ENCODE measurements around the gene TCEA2. TPM values are rescaled to one million over a fixed set of nuclear protein-coding genes. Genes with fewer than 3 reads are reported as not detected.

Gene TCEA2
- polyA plus RNA-seq = 10 to 100 TPM; 18.9 to 26.6 (median 24.1) TPM

GRCh38 chr20:64062596-64063388 lies at the start of gene TCEA2:
Gene TCEA2 (plus strand): TSS chr20:64063198. CDS start chr20:64063313, 115 bp downstream.
- Mint-ChIP-seq H3K4me3 (peak within 1 kb of the TSS; percentile 76 to 80 (median 79)), H3K9me3 (no peaks in the 10 kb centered on the region), H3K4me1 (peaks cover 31 to 49% of the 10 kb centered on the region in 2 donors), H3K27me3 (ENCODE audit: low read depth in 3 of 3) (peaks cover 1 to 5% (median 4%) of the 10 kb centered on the region in 3 donors), H3K27ac (peak within 1 kb of the TSS in 5 of 6 donors; percentile 40 to 84 (median 62)), H3K36me3 (no peaks in the 10 kb centered on the region)
- peak; percentile 83 to 86 (median 84) for DNase-seq

- Mint-ChIP-seq H3K9me3 (no peaks in the 10 kb centered on the region), H3K27me3 (ENCODE audit: low read depth in 3 of 3) (peaks cover 0 to 4% (median 0%) of the 10 kb centered on the region in 3 donors), H3K4me1 (peaks cover 33 to 34% of the 10 kb centered on the region in 2 donors), H3K4me3 (no peak overlapping the region), H3K36me3 (peaks cover 14 to 33% (median 18%) of the 10 kb centered on the region in 3 donors), H3K27ac (peak overlapping the region in 3 of 6 donors; percentile 6 to 44 (median 23))
- DNase-seq = no peak
Observed at GRCh38 chr20:64015635-64016034, 47.4 kb upstream of the TCEA2 start.

- DNase-seq = no peak
- H3K4me3 Mint-ChIP-seq = no peak overlapping the region
- peaks cover 19 to 38% (median 20%) of the 10 kb centered on the region in 3 donors for H3K36me3 Mint-ChIP-seq
- H3K27ac Mint-ChIP-seq = peak overlapping the region in 1 of 6 donors; percentile 17
- peaks cover 0 to 3% of the 10 kb centered on the region in 2 donors for H3K4me1 Mint-ChIP-seq
- H3K27me3 Mint-ChIP-seq (ENCODE audit: low read depth in 3 of 3) = peaks cover 0 to 2% (median 1%) of the 10 kb centered on the region in 3 donors
- no peaks in the 10 kb centered on the region for H3K9me3 Mint-ChIP-seq
Observed at GRCh38 chr20:64021124-64021975, 41.6 kb upstream of the TCEA2 start.

- Mint-ChIP-seq H3K9me3 (no peaks in the 10 kb centered on the region), H3K4me3 (no peak overlapping the region), H3K36me3 (peaks cover 14 to 38% (median 16%) of the 10 kb centered on the region in 3 donors), H3K27me3 (ENCODE audit: low read depth in 3 of 3) (peaks cover 0 to 2% (median 1%) of the 10 kb centered on the region in 3 donors), H3K4me1 (peaks cover 0 to 2% of the 10 kb centered on the region in 2 donors), H3K27ac (no peak overlapping the region)
- no peak for DNase-seq
Observed at GRCh38 chr20:64022671-64023360, 40.2 kb upstream of the TCEA2 start.

- peaks cover 0 to 2% of the 10 kb centered on the region in 2 donors for H3K4me1 Mint-ChIP-seq
Observed at GRCh38 chr20:64023361-64024140, 39.4 kb upstream of the TCEA2 start.

GRCh38 chr20:64024141-64024990 lies 38.6 kb upstream of the TCEA2 start:
- Mint-ChIP-seq H3K4me1 (peaks cover 0 to 2% of the 10 kb centered on the region in 2 donors), H3K27ac (peak overlapping the region in 1 of 6 donors; percentile 40), H3K36me3 (peaks cover 8 to 33% (median 10%) of the 10 kb centered on the region in 3 donors)

More at GRCh38 chr20:64023361-64024140, 39.4 kb upstream of the TCEA2 start:
- peaks cover 12 to 37% (median 14%) of the 10 kb centered on the region in 3 donors for H3K36me3 Mint-ChIP-seq
- no peak for DNase-seq
- no peak overlapping the region for H3K4me3 Mint-ChIP-seq
- no peak overlapping the region for H3K27ac Mint-ChIP-seq
- H3K27me3 Mint-ChIP-seq (ENCODE audit: low read depth in 3 of 3) = peaks cover 0 to 2% (median 1%) of the 10 kb centered on the region in 3 donors
- H3K9me3 Mint-ChIP-seq = no peaks in the 10 kb centered on the region

GRCh38 chr20:64025101-64025825 lies 37.7 kb upstream of the TCEA2 start:
- Mint-ChIP-seq H3K36me3 (peaks cover 5 to 28% (median 10%) of the 10 kb centered on the region in 3 donors), H3K27me3 (ENCODE audit: low read depth in 3 of 3) (peaks cover 0 to 2% (median 1%) of the 10 kb centered on the region in 3 donors), H3K27ac (no peak overlapping the region), H3K9me3 (no peaks in the 10 kb centered on the region), H3K4me3 (no peak overlapping the region), H3K4me1 (peaks cover 0 to 2% of the 10 kb centered on the region in 2 donors)
- DNase-seq = no peak

More at GRCh38 chr20:64024141-64024990, 38.6 kb upstream of the TCEA2 start:
- peaks cover 0 to 2% (median 1%) of the 10 kb centered on the region in 3 donors for H3K27me3 Mint-ChIP-seq (ENCODE audit: low read depth in 3 of 3)
- DNase-seq = no peak
- no peaks in the 10 kb centered on the region for H3K9me3 Mint-ChIP-seq
- no peak overlapping the region for H3K4me3 Mint-ChIP-seq

- peaks cover 0 to 2% (median 1%) of the 10 kb centered on the region in 3 donors for H3K27me3 Mint-ChIP-seq (ENCODE audit: low read depth in 3 of 3)
- peaks cover 0 to 2% of the 10 kb centered on the region in 2 donors for H3K4me1 Mint-ChIP-seq
- no peak overlapping the region for H3K4me3 Mint-ChIP-seq
- no peak for DNase-seq
- H3K36me3 Mint-ChIP-seq = peaks cover 5 to 31% (median 10%) of the 10 kb centered on the region in 3 donors
- no peaks in the 10 kb centered on the region for H3K9me3 Mint-ChIP-seq
- H3K27ac Mint-ChIP-seq = no peak overlapping the region
Observed at GRCh38 chr20:64025826-64026412, 37.1 kb upstream of the TCEA2 start.

- Mint-ChIP-seq H3K27ac (no peak overlapping the region), H3K36me3 (peaks cover 0 to 29% (median 10%) of the 10 kb centered on the region in 3 donors), H3K27me3 (ENCODE audit: low read depth in 3 of 3) (peaks cover 0 to 2% (median 1%) of the 10 kb centered on the region in 3 donors), H3K9me3 (no peaks in the 10 kb centered on the region), H3K4me1 (no peaks in the 10 kb centered on the region), H3K4me3 (no peak overlapping the region)
- no peak for DNase-seq
Observed at GRCh38 chr20:64027981-64028685, 34.9 kb upstream of the TCEA2 start.

- H3K27me3 Mint-ChIP-seq (ENCODE audit: low read depth in 3 of 3) = peaks cover 0 to 2% (median 0%) of the 10 kb centered on the region in 3 donors
- no peak overlapping the region for H3K27ac Mint-ChIP-seq
- no peak overlapping the region for H3K4me3 Mint-ChIP-seq
- DNase-seq = no peak
- H3K9me3 Mint-ChIP-seq = no peaks in the 10 kb centered on the region
- H3K4me1 Mint-ChIP-seq = no peaks in the 10 kb centered on the region
- peaks cover 0 to 18% (median 5%) of the 10 kb centered on the region in 3 donors for H3K36me3 Mint-ChIP-seq
Observed at GRCh38 chr20:64029293-64030117, 33.5 kb upstream of the TCEA2 start.

All from immature natural killer cell (primary cell).